RPMI7951 (cell line): ENCODE measurements around the gene C17orf107. TPM values are rescaled to one million over a fixed set of nuclear protein-coding genes. Genes with fewer than 3 reads are reported as not detected.
"Not testable (repeated sequence)": the region's sequence is repeated elsewhere in the genome, so short reads cannot be mapped to it uniquely, and the experiment has no call there.

Experiments
- DNase-seq: peaks from one replicate; pipeline ENCODE4 v3.0.0-alpha.2; 2012; ENCODE audit warnings: low read depth
- total RNA-seq: library from RNA; depleted of rRNA; stranded (reverse); fragments of >200 nt; shearing (Covaris generic); gene quantifications from 2 replicates; pipeline ENCODE4 v1.2.3, GENCODE V29; 2014

The C17orf107 gene
- total RNA-seq, 1 experiment from 2014 or later = 0.12 TPM

DNA sequence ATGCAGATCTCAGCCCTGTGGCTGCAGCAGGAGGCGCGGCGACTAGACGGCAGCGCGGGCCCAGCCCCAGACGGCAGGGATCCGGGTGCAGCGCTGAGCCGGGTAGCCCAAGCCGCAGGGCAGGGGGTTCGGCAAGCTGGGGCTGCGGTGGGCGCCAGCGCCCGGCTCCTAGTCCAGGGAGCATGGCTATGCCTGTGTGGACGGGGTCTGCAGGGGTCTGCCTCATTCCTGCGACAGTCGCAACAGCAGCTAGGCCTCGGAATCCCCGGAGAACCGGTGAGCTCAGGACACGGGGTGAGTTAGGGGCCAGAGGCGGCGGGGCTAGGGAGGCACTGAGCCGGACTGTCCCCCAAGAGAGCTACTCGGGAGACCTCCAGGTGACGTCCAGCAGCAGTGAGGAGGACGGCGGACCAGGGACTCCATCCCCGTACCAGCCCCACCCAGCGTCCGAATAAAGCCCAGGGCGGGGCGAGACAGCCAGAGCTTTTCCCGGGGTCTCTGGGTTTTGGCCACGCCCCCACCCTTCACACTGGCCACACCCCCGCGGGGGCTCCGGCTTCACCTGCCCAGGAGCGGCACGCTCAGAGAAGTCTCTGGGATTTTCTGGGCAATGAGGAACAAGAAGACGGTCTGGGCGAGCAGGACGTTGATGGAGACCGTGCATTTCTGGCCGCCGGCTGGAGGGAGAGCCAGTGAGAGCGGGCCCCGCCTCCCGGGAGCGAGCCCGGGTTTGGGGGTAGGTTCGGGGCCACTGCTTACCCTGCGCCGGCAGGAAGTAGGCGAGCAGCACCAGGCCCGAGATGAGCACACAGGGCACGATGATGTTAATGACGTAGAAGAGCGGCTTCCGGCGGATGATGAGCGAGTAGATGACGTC, 1.1 kb downstream of the C17orf107 start:
- DNase-seq = no peak

DNA sequence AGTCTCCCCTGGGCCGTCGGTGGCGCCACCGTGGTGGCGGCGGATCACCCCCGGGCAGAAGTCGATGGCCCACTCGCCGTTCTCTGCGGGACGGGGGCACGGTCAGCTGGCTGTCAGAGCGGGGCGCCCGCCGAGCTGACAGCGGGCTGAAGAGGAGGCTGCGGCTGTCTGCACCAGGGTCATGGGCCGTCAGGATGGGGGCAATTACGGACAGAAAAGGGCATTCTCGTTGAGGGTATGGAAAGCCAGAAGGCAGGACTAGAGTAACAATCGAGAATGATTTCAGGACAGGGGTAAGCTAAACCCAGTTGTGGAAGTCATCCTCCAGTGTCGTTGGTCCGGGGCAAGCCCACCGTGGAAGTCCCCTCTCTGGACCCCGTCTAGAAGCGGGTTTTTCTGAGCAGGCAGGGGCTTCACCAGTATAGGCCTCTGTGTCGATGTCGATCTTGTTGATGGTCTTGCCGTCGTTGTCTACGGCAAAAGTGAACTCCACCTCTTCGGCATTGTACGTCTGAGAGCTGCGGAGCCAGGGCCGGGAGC, 1.8 kb downstream of the C17orf107 start:
- DNase-seq = no peak

DNA sequence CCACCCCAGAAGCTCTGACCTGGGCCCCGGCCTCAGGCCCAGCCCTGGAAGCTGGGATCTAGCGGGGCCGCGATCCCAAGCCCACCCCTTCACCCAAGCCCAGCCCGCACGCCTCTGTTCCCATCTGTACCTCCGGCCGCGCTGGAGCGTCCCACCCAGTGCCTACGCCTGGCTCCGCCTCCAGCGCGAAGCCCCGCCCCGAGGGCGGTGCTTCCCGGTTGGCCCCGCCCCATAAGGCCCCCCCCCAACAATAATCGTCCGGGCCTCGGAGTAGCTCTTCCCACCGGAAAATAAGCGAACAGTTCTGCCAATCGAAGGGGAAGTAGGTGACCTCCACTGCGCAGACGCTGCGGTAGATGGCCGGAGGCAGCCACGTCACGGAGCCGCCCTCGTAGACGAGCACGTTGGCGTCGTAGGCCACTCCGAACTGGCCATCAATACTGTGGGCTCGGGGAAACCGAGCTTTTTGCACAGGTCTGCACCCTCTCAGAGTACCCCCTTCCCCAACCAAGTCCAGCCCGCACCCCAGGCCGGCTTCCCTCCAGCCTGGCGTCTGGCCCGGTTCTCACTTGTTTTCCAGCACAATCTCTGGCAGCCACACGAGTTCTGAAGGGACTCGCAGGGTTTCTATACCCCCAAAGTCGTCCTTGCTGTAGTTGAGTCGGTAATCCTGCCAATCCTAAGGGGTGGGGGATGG, 2.5 kb downstream of the C17orf107 start:
- DNase-seq = no peak

DNA sequence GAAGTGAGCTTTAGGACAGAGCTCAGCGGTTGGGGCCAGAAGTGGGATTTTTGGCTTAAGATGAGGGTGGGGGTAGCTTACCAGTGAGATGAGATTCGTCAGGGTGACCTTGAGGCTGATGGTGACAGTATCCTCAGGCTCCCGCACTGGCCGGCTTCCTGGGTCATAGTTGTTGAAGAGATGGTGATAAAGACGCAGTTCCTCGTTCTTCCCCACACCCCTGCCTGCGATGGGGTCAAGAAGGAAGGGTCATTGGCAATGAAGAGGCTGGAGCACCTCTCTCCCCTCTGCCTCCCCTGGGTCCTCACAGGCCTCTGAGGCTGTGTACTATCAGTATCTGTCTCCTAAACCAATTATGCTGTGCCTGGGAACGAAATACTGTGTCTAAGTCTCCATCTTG, 3.2 kb downstream of the C17orf107 start:
- no peak for DNase-seq

DNA sequence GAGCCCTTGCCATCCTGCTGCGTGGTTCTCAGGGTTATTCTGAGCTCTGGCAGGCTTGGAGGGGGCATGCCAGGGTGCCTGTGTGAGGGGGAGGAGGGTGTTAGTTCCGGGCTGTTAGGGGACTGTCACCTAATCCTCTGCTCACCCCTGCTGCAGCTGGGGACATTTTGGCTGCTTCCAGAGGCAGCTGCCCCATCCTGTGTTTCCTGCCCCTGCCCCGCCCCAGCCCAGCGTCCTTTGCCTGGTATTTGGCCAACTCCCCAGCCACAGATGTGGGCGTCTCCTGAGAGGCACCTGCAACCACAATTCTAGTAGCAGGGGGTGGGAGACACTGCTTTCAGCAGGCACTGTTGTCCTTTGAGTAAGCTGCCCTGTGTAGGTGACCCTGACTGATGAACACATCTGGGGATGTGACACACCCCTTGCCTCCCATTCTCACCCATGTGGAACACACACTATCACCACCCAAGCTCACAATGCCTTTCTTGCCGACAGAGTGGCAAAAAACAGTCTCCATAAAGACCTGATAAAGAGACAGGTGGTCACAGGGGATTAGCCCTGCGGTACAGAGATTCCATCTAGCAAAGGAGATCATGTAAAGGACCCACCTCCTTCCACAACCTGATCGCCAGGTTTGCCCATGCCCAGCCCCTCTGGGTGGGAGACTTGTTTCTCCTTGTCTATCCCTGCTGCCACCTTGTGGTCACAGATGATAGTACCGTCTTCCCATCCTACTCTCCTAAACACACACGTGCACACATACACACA, 3.9 kb downstream of the C17orf107 start, which contains the start of gene CHRNE:
CHRNE (minus strand) TSS at position 48 of the 768 bp plus-strand sequence; CDS start at position 13, 35 bp downstream.
- peak; percentile 58 for DNase-seq

DNA sequence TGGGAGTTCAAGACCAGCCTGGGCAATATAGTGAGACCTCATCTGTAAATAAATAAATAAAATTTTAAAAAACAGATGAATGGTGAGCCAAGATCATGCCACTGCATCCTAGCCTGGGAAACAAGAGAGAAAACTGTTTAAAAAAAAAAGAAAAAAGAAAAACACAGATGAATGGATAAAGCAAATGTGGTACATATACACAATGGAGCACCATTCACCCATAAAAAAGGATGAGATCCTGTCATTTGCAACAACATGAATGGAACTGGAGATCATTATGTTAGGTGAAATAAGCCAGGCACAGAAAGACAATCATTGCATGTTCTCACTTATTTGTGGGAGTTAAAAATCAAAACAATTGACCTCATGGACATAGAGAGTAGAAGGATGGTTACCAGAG, 7.3 kb downstream of the C17orf107 start:
- DNase-seq = not testable (repeated sequence)

DNA sequence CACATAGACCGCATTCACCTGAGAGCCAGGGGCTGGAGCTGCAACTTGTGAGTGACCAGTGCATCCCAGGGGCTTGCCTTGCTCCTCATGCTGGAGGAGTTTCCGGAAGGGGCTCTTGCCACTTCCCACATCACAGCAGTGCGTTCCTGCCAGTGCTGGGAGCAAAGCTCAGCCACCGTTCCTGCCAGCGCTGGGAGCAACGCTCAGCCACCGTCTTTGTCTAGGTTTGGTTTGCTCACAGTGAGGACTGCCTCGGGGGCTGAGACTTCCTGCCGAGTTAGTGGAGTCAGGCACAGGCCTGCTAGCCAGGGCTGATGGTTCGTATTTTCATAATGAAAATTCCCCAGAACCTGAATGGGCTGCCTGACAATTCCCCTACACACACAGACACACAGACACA, 9.0 kb downstream of the C17orf107 start:
- peak; percentile 86 for DNase-seq

DNA sequence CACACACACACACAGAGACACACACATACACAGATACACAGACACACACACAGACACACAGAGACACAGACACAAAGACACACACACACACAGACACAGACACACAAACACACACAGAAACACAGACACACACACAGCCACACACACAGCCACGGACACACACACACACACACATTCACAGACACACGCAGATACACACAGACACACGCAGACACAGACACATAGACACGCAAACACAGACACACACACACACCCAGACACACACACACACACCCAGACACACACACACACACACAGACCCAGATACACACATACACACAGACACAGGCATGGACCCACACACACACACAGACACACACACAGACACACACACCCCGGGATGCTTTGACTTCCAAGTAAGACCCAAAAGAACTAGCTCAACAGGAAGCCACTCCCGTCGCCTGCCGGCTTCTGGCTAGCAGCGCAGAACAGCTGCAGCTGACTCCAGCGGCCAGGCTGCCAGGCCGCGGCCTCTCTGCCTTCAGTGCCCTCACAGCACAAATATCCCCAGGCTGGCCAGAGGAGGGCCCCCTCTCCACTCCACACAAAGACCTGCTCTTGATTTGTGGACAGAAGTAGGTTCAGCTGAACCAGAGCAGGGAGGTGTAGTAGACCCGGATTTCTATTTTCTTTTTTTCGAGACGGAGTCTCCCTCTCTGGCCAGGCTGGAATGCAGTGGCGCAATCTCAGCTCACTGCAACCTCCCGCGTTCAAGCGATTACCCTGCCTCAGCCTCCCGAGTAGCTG, 9.6 kb downstream of the C17orf107 start:
- DNase-seq = peak; percentile 91

DNA sequence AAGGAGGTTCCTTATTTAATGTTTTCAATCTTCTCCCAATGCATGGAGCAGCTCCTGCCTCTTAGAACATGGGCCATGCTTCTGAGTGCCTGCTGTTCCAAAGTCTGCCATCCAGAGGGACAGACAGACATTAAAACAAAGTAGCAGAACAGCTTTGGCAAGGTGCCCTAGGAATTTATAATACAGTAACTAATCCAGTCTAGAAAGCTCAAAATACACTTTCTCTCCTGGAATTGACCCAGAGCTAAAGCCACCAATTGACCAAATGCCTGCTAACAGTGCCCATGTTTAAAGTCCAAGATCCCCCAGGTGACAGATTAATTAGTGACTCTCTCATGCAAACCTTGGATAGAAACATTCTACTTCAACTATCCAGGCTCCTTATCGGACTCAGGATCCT, 14.7 kb downstream of the C17orf107 start:
- DNase-seq = peak; percentile 8

DNA sequence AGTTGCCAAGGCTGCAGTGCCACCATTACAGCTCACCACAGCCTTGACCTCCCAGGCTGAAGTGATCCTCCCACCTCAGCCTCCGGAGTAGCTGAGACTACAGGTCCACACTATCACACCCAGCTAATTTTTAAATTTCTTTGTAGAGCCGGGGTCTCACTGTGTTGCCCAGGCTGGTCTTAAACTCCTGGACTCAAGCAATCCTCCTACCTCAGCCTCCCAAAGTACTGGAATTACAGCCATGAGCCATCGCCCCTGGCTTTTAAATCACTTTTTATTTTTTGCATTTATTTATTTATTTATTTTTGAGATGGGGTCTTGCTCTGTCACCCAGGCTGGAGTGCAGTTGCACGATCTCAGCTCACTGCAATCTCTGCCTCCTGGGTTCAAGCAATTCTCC, 15.2 kb downstream of the C17orf107 start:
- DNase-seq = not testable (repeated sequence)

DNA sequence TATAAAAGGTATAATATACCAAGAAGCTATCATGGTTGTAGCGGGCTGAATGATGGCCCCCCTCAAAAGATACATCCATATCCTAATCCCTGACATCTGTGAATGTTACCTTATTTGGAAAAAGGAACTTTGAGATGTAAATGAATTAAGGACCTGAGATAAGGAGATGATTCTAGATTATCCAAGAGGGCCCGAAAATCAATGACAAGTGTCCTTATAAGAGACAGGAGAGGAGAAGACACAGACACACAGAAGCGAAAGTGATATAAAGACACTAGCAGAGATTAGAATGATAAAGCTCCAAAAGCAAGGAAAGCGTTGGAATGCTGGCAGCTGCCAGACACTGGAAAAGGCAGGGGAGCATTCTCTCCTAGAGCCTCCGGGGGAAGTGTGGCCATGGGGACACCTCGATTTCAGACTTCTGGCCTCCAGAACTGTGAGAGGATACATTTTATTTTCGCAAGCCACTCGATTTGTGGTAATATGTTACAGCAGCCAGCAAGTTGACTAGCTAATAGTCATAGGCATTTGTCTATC, 20.2 kb downstream of the C17orf107 start:
- DNase-seq = no peak

DNA sequence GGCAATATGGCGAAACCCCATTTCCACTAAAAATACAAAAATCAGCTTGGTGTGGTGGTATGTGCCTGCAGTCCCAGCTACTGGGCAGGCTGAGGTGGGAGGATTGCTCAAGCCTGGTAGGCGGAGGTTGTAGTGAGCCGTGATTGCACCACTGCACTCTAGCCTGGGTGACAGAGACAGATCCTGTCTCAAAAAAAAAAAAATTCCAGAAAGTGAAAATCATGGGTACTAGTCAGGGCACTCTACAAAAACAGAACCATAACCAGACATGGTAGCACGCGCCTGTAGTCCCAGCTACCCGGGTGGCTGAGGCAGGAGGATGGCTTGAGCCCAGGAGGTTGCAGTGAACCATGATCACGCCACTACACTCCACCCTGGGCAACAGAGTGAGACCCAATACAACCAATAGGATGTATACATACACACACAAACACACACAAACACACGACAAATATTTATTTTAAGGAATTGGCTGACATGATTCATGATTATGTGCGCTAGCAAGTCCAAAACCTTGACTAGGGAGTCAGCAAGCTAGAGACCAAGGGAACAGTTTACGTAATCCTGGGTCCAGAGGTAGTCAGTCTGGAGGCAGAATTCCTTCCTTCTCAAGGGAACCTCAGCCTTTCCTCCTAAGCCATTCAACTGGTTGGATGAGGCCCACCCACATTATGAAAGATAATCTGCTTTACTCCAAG, 21.2 kb downstream of the C17orf107 start:
- no peak for DNase-seq

DNA sequence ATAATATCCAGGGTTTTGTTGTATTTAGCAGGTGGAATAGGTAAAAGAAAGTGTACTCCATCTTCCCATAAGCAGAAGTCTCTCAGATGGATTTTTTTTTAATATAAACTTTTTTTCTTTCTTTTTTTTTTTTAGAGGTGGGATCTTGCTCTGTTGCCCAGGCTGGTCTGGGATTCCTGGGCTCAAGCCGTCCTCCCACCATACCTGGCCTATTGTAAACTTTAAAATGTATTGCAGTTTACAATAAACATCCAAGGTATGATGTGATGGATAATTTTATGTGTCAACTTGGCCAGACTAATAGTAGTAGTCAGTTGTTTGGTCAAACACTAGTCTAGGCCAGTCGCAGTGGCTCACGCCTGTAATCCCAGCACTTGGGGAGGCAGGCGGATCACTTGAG, 22.0 kb downstream of the C17orf107 start:
- DNase-seq = no peak

DNA sequence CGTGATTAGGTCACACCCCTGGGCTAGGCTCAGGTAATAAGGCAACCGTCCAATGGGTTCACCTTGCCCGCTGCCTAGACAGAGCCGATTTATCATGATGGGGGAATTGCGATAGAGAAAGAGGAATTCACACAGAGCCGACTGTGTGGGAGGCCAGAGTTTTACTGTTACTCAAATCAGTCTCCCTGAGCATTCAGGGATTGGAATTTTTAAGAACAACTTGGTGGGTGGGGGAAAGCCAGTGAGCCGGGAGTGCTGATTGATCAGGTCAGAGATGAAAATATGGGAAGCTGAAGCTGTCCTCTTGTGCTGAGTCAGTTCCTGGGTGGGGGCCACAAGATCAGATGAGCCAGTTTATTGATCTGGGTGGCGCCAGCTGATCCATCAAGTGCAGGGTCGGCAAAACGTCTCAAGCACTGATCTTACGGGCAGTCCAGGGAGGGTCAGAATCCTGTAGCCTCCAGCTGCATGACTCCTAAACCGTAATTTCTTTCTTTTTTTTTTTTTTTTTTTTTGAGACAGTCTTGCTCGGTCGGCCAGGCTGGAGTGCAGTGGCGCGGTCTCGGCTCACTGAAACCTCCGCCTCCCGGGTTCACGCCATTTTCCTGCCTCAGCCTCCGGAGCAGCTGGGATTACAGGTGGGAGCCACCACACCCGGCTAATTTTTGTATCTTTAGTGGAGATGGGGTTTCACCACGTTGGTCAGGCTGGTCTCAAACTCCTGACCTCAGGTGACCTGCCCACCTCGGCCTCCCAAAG, 27.4 kb downstream of the C17orf107 start:
- DNase-seq = not testable (repeated sequence)

DNA sequence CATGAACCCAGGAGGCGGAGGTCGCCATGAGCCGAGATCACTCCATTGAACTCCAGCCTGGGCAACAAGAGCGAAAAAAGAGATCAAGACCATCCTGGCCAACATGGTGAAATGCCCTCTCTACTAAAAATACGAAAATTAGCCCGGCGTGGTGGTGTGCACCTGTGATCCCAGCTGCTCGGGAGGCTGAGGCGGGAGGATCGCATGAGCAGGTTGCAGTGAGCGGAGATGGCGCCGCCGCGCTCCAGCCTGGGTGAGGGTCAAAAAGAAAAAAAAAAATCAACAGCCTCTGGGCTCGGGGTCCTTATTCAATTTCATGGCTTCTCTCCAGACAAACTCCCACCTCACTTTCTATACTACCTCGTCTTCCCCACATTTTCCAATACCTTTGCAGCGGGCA, 29.5 kb downstream of the C17orf107 start:
- DNase-seq = no peak

DNA sequence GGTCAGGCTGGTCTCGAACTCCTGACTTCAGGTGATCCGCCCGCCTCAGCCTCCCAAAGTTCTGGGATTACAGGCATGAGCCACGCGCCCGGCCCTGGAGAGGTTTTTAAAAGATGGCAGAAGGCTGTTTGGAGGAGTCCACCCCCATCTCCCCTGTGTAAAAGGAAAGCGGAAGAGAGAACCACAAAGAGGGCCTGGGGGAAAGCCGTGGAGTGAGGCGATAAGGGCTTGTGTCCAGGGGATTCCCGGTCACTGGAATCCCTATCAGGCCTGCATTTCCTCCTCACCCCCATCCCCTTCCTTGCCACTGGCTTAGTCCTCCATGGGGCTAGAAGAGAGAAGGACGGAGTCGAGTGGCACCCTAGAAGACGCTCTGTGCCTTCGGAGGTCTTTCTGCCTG, 32.6 kb downstream of the C17orf107 start, which contains the start of gene GP1BA:
GP1BA (plus strand) TSS at position 315 of the 400 bp plus-strand sequence. CDS start 328 bp downstream, outside the sequence.
- DNase-seq = peak; percentile 60

DNA sequence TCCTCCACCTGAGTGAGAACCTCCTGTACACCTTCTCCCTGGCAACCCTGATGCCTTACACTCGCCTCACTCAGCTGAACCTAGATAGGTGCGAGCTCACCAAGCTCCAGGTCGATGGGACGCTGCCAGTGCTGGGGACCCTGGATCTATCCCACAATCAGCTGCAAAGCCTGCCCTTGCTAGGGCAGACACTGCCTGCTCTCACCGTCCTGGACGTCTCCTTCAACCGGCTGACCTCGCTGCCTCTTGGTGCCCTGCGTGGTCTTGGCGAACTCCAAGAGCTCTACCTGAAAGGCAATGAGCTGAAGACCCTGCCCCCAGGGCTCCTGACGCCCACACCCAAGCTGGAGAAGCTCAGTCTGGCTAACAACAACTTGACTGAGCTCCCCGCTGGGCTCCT, 33.4 kb downstream of the C17orf107 start:
- DNase-seq = no peak

DNA sequence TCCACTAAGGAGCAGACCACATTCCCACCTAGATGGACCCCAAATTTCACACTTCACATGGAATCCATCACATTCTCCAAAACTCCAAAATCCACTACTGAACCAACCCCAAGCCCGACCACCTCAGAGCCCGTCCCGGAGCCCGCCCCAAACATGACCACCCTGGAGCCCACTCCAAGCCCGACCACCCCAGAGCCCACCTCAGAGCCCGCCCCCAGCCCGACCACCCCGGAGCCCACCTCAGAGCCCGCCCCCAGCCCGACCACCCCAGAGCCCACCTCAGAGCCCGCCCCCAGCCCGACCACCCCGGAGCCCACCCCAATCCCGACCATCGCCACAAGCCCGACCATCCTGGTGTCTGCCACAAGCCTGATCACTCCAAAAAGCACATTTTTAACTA, 34.3 kb downstream of the C17orf107 start:
- no peak for DNase-seq
